Epithelial cell of esophagus (primary cell): ENCODE results near the gene IL18RAP.
A peak's percentile ranks its signal among the peaks of the same experiment; 100 is the strongest.

Experiments
- DNase-seq: peaks from one replicate; pipeline ENCODE4 v3.0.0; 2010; ENCODE audit warnings: low read depth
- H3K4me3 ChIP-seq: 2 replicates; pipeline ENCODE4 v1.5.1; 2011; ENCODE audit warnings: mild to moderate bottlenecking, low read length, control low read depth
- CTCF ChIP-seq: IDR thresholded peaks from 2 replicates; pipeline ENCODE4 v1.5.1; 2011; ENCODE audit warnings: low read depth, mild to moderate bottlenecking, low read length, control low read depth, inconsistent platforms; ENCODE audit not compliant: insufficient read depth; ENCODE audit errors: missing control alignments

The IL18RAP gene

GRCh38 chr2:102480285-102481195 is 57.6 kb downstream of the IL18RAP start:
- H3K4me3 ChIP-seq, result no peak overlapping the region
- no peak for TF ChIP-seq CTCF
- no peak for DNase-seq

- no peak for TF ChIP-seq CTCF
- no peak overlapping the region for H3K4me3 ChIP-seq
- DNase-seq, result no peak
These were observed 59.0 kb downstream of the IL18RAP start for GRCh38 chr2:102481931-102482330.

- no peak overlapping the region for H3K4me3 ChIP-seq
- no peak for DNase-seq
- no peak for TF ChIP-seq CTCF
These were observed 60.1 kb downstream of the IL18RAP start for GRCh38 chr2:102483086-102483485.

- DNase-seq, result no peak
- no peak for TF ChIP-seq CTCF
- no peak overlapping the region for H3K4me3 ChIP-seq
These were observed 61.5 kb downstream of the IL18RAP start for GRCh38 chr2:102484310-102485061.

- DNase-seq, result no peak
- no peak overlapping the region for H3K4me3 ChIP-seq
- no peak for TF ChIP-seq CTCF
These were observed 62.3 kb downstream of the IL18RAP start for GRCh38 chr2:102485147-102485785.

GRCh38 chr2:102486941-102487702 is 64.2 kb downstream of the IL18RAP start:
- no peak overlapping the region for H3K4me3 ChIP-seq
- peak; percentile 80 for DNase-seq
- TF ChIP-seq CTCF, result no peak
